ENCODE data around the gene KMT2A.

DNA sequence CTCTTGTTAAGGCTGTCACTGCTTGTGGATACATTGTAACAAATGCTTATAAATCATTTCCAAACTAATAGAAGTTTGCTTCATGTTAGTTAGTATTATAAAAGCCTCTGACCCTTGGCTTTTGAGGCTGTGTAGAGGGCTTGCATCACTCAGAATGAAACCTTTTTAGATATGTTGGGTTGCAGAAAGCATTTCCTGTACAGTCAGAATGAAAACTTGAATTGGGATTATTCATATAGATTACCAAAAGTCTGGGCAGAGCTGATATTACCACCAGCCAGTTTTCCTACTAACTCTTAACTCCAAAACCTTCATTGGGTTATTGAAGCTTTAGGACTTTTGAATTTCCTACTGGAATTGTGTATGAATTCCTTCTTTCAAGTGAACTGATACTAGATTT is 12.0 kb downstream of the KMT2A start:
- TF ChIP-seq, protein P1, sequence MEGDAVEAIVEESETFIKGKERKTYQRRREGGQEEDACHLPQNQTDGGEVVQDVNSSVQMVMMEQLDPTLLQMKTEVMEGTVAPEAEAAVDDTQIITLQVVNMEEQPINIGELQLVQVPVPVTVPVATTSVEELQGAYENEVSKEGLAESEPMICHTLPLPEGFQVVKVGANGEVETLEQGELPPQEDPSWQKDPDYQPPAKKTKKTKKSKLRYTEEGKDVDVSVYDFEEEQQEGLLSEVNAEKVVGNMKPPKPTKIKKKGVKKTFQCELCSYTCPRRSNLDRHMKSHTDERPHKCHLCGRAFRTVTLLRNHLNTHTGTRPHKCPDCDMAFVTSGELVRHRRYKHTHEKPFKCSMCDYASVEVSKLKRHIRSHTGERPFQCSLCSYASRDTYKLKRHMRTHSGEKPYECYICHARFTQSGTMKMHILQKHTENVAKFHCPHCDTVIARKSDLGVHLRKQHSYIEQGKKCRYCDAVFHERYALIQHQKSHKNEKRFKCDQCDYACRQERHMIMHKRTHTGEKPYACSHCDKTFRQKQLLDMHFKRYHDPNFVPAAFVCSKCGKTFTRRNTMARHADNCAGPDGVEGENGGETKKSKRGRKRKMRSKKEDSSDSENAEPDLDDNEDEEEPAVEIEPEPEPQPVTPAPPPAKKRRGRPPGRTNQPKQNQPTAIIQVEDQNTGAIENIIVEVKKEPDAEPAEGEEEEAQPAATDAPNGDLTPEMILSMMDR (IDR thresholded peaks at IDR 0.05) = no peak
- no peak for TF ChIP-seq POLR2A (IDR thresholded peaks at IDR 0.05)
- no peak for TF ChIP-seq POLR2AphosphoS5 (IDR thresholded peaks at IDR 0.05)
- no peak for TF ChIP-seq EP300 (IDR thresholded peaks at IDR 0.05)

Data from suprapubic skin (tissue), 4 donors.